PFSK-1 (cell line): Measurements from ENCODE around the gene KRTAP12-3.

ENCODE experiments used
- FOXP2 ChIP-seq: optimal IDR thresholded peaks from 2 replicates; pipeline ENCODE3; 2011; ENCODE audit warnings: borderline replicate concordance, control low read depth, inconsistent platforms; ENCODE audit not compliant: insufficient read depth; ENCODE audit errors: extremely low read length, extremely low read depth
- POLR2AphosphoS5 ChIP-seq: IDR thresholded peaks from 2 replicates; pipeline ENCODE4 v1.6.1; 2012; ENCODE audit warnings: low read depth, mild to moderate bottlenecking, control low read depth, low read length, moderate library complexity
- REST ChIP-seq, 2 experiments: IDR thresholded peaks; 2 replicates each; pipeline versions ENCODE4 v1.6.1 to v1.8.0; 2011 to 2012; ENCODE audit warnings: low read depth in 2 of 2, low read length in 2 of 2, control low read depth in 1 of 2, inconsistent platforms in 1 of 2, mild to moderate bottlenecking in 1 of 2, moderate library complexity in 1 of 2; ENCODE audit not compliant: insufficient read depth in 1 of 2
- SIN3A ChIP-seq: IDR thresholded peaks from 2 replicates; pipeline ENCODE4 v1.6.1; 2012; ENCODE audit warnings: mild to moderate bottlenecking, low read length, moderate library complexity, borderline replicate concordance; ENCODE audit not compliant: insufficient read depth
- TAF1 ChIP-seq: IDR thresholded peaks from 2 replicates; pipeline ENCODE4 v1.6.1; 2012; ENCODE audit warnings: low read length, control low read depth, borderline replicate concordance; ENCODE audit not compliant: insufficient read depth

Gene KRTAP12-3

GRCh38 chr21:44701023-44701400 is 43.3 kb downstream of the KRTAP12-3 start:
- no peak for TF ChIP-seq SIN3A
- TF ChIP-seq TAF1 = no peak
- TF ChIP-seq POLR2AphosphoS5 = no peak
- no peak for TF ChIP-seq REST (IDR thresholded peaks at IDR 0.05; ENCODE audit: insufficient read depth in 1 of 2, low read depth in 2 of 2, low read length in 2 of 2)
- no peak for TF ChIP-seq FOXP2

- TF ChIP-seq SIN3A (no peak), FOXP2 (no peak), REST (IDR thresholded peaks at IDR 0.05; ENCODE audit: insufficient read depth in 1 of 2, low read depth in 2 of 2, low read length in 2 of 2) (no peak)
Measured at GRCh38 chr21:44701541-44701940, 43.8 kb downstream of the KRTAP12-3 start.

- no peak for TF ChIP-seq SIN3A
- no peak for TF ChIP-seq REST (IDR thresholded peaks at IDR 0.05; ENCODE audit: insufficient read depth in 1 of 2, low read depth in 2 of 2, low read length in 2 of 2)
- TF ChIP-seq FOXP2 = no peak
- TF ChIP-seq TAF1 = no peak
- TF ChIP-seq POLR2AphosphoS5 = no peak
Measured at GRCh38 chr21:44702111-44702972, 44.6 kb downstream of the KRTAP12-3 start.

- no peak for TF ChIP-seq REST (IDR thresholded peaks at IDR 0.05; ENCODE audit: insufficient read depth in 1 of 2, low read depth in 2 of 2, low read length in 2 of 2)
- TF ChIP-seq FOXP2 = no peak
- TF ChIP-seq POLR2AphosphoS5 = no peak
- TF ChIP-seq TAF1 = no peak
- no peak for TF ChIP-seq SIN3A
Measured at GRCh38 chr21:44702973-44703730, 45.4 kb downstream of the KRTAP12-3 start.
